ENCODE measurements around the gene SLC27A4.
"Not testable (repeated sequence)": the region's sequence is repeated elsewhere in the genome, so short reads cannot be mapped to it uniquely, and the experiment has no call there.

Gene SLC27A4

DNA sequence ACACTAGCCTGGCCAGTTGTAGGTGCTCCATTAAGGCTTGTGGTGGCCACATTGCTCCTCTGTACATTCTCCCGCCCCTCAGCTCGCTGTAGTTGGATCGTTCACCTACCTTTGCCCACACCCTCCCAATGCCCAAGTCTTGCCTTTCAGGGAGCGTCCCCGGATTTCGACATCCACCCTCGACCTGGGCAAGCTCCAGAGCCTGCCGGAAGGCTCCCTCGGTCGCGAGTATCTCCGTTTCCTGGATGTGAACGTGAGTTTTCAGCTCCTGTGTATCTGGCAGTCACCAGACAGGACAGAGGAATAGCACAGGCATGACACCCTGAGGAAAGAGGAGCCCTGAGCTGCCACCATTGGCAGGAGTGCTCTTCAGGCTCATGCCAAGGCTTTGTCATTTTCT lies 14.7 kb upstream of the SLC27A4 start:
- no peak for DNase-seq

- no peak for DNase-seq
These were observed 6.9 kb upstream of the SLC27A4 start for GRCh38 chr9:128333451-128333869.

- no peak for DNase-seq
These were observed 5.2 kb upstream of the SLC27A4 start for GRCh38 chr9:128335161-128335560.

DNA sequence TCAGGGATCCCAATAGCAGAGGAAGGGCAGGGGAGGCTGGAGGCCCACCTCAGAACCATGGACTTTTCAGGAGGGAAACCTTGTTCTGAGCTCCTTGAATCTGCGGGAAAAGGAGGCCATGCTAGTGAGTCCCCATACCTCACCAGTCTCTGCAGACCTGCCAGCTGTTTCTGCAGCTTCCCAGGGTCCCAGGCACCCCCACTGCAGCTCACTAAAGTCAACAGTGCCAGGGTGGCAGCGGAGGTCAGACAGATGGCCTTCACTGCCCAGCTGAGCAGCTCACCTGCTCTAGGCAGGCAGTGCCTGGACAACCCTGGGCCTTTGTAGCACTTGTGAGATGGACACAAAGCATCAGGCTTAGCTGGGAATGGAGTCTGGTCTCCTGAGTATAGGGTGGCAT lies 4.4 kb upstream of the SLC27A4 start:
- no peak for DNase-seq

GRCh38 chr9:128337936-128338335 lies 2.4 kb upstream of the SLC27A4 start:
- no peak for DNase-seq

- DNase-seq = not testable (repeated sequence)
These were observed 1.3 kb upstream of the SLC27A4 start for GRCh38 chr9:128338852-128339614.

- DNase-seq = no peak
These were observed 536 bp downstream of the SLC27A4 start for GRCh38 chr9:128340691-128341434.

GRCh38 chr9:128341435-128341849 lies 1.1 kb downstream of the SLC27A4 start:
- peak; percentile 85 for DNase-seq

GRCh38 chr9:128342971-128343680 lies 2.8 kb downstream of the SLC27A4 start:
- DNase-seq = no peak

GRCh38 chr9:128343855-128344254 lies 3.5 kb downstream of the SLC27A4 start:
- no peak for DNase-seq

GRCh38 chr9:128344931-128345605 lies 4.7 kb downstream of the SLC27A4 start:
- DNase-seq = no peak

- DNase-seq = no peak
These were observed 8.8 kb downstream of the SLC27A4 start for GRCh38 chr9:128349125-128349524.

- DNase-seq = no peak
These were observed 9.4 kb downstream of the SLC27A4 start for GRCh38 chr9:128349772-128350171.

DNA sequence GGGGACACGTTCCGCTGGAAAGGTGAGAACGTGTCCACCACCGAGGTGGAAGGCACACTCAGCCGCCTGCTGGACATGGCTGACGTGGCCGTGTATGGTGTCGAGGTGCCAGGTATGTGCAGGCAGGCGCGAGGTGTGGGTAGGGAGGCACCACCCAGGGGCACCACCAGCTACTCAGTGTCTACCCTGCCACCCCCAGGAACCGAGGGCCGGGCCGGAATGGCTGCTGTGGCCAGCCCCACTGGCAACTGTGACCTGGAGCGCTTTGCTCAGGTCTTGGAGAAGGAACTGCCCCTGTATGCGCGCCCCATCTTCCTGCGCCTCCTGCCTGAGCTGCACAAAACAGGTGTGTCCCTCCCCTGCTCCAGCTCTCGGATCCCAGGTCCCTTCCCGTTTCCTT lies 15.1 kb downstream of the SLC27A4 start:
- DNase-seq = no peak

DNA sequence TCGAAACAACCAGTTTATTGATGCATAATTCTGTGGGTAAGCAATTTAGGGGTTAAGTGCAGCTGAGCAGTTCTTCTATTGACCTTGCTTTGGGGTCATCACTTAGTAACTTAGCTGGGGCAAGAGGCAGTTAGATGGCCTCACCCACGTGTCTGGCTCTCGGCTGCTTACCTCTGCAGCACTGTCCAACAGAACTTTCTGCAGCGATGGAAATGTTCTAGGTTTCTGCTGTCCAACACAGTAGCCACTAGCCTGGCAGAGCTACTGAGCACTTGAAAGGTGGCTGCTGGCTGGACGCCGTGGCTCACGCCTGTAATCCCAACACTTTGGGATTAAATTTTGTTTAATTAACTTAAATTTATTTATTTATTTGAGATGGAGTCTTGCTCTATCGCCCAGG lies 17.8 kb downstream of the SLC27A4 start:
- DNase-seq = no peak

- DNase-seq = no peak
These were observed 18.5 kb downstream of the SLC27A4 start for GRCh38 chr9:128358861-128359260.

DNA sequence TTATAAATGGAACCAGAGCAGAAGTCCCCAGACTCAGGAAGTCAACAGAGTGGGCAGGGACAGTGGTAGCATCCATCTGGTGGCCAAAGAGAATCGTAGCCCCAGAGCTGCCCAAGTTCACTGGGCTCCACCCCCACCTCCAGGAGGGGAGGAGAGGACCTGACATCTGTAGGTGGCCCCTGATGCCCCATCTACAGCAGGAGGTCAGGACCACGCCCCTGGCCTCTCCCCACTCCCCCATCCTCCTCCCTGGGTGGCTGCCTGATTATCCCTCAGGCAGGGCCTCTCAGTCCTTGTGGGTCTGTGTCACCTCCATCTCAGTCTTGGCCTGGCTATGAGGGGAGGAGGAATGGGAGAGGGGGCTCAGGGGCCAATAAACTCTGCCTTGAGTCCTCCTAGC lies 20.5 kb downstream of the SLC27A4 start:
- DNase-seq = no peak

- DNase-seq = no peak
These were observed 21.1 kb downstream of the SLC27A4 start for GRCh38 chr9:128361296-128361985.

GRCh38 chr9:128361986-128362646 lies 21.8 kb downstream of the SLC27A4 start:
- peak; percentile 75 for DNase-seq

- no peak for DNase-seq
These were observed 22.4 kb downstream of the SLC27A4 start for GRCh38 chr9:128362774-128363173.

DNA sequence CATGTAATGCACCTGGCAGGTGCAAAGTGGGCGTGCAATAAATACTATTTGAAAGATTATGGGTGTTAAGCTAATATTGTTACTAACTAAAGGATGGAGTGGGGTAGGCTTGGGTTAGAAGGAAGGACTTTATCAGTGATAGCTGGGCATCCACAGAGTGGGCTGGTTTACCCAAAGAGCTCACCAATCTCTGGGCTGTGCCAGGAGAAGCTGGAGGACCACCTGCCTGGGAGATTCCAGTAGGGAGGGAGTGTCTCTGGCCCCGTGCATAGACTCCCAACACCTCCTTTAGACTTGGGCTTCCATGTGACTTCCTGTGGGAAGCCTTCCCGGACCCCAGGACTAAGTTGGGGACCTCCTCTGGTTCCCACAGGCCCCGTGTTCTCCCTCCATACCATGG lies 25.2 kb downstream of the SLC27A4 start:
- DNase-seq = no peak
